DMS 273 (cell line): ENCODE measurements around the gene SOX11.

Experiments used
- DNase-seq: peaks from one replicate; lab custom pipeline; 2025; ENCODE audit not compliant: unreplicated experiment; lab: John Stamatoyannopoulos, UW

SOX11 gene

DNA sequence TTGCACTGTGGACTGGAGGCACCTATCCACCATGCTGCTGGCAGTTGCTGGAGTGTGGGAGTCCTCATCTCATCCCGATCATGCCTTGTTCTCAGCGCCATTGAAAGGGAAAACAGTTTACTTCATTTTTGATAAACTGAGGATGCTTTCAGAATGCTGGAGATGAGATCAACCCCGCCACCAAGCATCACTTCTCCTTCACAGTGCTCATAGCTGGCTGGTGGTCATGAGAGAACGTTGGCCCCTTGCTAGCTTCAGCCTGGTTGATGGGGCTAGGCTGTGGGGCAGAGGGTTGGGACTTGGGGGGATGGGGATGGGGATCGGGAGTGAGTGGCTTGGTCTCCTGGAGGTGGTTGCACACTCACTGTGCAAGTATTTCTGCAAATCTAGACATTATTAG is 30.1 kb downstream of the SOX11 start:
- DNase-seq, result no peak

DNA sequence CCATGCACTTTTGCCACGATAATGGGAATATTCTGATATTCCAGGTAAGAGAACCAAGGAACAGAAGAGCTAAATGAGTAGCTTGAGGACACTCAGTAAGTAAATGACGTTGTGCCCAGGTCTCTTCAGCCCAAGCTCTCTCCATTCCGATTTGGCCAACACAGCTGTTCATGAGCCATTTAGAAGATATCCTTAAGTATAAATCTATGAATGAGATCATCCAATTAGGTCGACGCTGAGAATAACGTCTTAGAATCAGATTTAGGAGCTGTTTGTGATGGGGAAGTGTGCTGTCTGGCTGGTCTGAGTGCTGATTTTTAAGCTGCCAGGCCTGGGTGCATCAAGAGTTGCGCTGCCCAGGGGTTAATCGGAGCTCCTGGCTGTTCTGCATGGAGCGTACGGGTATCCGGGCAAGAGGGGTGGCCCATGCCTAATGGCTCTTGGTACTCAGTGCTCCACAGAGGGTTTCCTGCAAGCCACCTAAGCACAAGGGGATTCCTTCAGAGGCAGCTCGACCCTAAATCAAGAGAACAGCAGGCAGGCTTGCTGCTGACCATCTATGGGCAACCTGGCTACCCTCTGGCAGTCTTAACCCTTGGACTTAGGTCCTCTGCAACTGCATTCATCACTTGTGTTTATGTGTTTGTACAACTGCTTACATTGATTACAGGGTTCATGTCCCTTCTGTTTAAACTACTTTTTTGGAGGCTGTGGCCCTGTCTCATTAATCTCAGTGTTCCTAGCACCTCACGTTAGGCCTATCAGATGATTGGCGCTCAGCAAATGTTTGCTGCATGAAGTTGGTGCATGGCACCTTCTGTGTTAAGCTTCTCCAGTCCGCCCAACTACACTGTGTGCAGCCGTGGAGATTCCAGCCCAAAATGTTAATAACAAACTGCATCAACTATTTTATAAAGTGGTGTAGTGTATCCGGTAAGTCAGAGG is 31.9 kb downstream of the SOX11 start:
- DNase-seq, result no peak

DNA sequence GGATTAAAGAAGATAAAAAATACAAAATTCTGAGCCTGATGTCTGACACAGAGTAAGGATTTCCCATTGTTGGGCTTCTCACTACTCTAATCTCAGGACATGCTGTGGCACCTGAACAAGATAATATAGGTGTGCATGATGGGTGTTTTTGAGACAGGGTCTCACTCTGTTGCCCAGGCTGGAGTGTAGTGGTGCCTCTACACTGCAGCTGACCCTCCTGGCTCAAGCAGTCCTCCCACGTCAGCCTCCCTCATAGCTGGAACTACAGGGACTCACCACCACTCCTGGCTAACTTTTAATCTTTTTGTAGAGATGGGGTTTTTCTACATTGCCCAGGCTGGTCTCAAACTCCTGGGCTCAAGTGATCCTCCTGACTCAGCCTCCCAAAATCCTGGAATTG is 32.9 kb downstream of the SOX11 start:
- DNase-seq, result no peak

DNA sequence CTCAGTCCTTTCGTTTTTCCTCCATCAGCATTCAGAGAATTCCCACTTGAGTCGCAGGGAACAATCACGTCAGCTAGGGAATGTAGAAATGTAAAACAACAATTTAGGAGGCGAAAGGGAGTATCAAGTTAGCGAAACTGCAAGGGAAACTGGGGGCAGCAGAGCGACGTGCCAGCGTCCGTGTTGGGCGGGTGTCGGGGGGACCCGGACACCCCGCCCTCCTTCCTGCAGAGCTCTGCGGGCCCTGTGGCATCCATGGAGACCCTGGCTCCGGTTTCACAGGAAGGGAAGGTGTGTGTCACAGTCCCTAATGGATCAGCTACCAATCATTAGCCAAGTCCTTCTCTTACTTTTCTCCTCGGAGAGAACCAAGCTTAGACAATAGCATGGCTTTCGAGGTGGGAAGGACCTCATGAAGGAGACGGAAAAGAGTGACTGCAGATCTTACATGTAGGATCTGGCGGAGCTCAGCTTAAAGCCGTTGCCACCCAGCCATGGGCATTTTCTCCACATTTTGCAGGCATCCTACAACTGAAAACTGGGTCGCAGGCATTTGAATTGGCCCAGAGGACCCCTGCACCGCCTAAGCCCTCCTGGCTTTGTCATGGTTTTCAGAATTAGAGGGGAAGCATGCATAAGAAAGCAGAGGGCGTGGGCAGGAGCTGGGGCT is 33.7 kb downstream of the SOX11 start:
- no peak for DNase-seq

DNA sequence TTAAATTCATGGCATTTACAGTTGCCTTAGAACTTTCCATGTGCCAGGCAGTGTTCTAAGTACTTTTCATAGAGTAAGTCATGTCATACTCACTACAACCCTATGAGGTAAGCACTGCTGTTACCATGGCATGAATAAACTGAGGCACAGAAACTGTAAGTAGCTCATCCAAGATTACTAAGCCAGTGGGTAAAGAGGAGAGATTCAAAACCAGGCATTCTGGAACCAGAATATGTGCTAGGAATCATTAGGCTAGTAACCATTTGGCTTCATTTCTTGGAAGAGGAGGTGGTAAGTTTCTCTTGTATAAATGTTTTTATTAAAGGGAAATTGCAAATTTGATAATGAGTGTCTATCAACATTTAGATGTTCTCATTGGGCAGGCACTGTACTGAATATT is 35.1 kb downstream of the SOX11 start:
- no peak for DNase-seq

DNA sequence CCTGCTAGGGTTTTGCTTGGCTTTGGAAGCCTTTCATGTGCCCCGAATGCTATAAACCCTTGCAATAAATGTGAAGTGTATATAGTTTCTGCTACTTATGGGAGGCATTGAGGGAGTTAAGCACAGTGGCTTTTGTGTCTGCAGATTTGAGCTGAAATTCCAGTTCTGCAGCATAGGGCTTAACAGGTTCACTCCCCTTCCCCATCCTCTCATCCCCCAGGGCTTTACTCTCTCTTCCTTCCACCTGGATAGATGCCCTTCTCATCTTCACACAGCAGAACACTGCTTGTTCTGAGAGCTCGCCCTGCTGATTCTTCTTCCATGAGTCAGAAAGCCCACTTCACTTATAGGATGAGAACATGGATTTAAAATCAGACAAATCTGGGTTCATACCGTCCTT is 37.2 kb downstream of the SOX11 start:
- DNase-seq, result no peak

DNA sequence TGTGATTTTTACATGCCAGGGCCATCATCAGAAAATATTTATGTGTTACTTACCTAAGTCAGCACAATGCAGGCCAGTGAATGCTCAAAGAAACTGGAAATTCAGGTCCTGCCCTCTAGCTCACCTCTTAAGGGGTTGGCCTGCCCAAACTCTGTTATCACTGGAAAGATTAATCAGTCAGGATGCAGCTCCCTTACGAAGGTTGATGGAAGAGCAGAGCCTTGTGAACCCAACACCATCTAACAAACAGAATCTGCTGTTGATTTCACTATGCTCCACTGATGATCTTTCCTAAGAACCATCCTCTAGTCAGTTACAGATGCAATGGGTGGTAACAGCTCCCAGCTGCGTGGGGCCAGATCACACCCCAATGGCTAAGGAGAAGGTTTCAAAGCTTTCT is 38.2 kb downstream of the SOX11 start:
- DNase-seq, result no peak

DNA sequence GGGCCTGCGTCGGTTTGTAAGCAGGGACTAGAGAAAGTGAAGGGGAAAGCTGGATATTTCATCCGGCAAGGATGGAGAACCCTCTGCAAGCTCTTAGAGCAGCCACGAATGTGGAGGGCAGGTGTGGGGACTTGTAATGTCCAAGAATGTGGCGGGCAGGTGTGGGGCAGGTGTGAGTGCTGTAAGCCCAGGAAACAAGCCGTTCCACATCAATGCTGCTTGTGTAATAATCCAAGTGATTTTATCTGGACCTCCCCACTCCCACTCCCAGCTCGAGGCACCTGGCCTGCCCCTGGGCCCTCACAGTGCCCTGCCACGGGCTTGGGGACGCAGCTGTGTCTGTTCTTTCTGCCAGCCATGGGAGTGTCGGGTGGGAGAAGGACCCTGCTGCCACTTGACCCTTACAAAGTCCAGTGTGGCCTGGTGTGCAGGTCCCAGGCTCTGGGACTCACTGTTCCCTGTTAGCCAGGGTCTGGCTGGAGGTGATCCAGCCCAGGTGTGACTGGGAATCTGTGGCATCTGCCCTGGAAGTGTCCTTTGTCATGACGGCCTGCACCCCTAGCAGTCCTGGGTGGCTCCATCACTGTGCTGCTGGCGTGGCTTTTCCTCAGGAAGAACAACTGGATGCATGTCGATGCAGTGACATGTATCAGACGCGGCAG is 42.8 kb downstream of the SOX11 start:
- no peak for DNase-seq

DNA sequence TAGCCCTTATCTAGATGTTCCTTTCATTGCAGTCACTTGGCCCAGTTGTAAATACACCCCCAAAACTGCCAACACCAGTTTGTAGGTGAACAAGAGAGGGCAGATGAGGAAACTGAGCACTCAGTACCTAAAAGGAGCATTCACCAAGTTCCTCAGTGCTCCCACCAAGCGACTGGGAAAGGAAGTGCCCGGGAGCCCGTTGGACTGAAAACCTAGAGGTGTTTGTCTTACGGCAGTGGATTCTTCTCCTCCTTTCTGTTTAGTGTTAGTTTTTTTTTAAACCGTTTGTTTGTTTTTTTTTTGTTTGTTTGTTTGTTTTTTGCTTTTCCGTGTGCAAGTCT is 43.3 kb downstream of the SOX11 start:
- no peak for DNase-seq

DNA sequence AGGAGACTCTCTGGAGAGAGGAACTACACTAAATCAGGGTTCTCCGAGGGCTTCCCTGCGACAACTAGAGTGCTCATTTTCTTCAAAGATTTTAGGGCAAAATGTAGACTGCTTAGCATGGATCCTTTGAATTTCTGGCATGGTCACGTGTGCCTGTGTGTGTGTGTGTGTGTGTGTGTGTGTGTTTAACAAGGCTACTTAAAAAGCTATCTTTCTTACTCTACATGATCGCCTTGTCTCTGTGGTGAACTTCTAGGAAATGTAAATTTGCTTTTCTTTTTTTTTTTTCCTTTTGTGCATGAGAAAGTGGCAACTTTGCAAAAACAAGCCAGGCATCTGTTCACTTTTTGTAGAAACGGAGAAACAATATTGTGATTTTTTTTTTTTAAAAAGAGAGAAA is 43.9 kb downstream of the SOX11 start:
- no peak for DNase-seq

DNA sequence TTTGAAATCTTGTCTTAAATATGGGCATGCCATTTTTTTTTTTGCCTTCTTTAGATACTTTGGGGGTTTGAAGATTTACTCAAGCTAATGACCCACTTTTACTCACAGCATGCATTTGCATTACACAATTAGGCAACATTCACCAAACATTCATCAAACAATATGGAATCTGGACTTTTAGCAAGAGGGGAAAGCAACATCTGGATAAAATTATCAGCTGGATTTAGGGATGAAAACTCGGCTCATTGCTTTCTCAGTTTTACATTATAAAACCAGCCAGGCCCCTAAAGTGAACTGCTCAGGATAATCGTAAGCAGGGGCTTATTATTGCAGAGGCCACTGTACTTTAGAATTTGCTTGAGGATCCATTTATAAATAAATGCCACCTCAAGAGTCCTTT is 44.7 kb downstream of the SOX11 start:
- no peak for DNase-seq

DNA sequence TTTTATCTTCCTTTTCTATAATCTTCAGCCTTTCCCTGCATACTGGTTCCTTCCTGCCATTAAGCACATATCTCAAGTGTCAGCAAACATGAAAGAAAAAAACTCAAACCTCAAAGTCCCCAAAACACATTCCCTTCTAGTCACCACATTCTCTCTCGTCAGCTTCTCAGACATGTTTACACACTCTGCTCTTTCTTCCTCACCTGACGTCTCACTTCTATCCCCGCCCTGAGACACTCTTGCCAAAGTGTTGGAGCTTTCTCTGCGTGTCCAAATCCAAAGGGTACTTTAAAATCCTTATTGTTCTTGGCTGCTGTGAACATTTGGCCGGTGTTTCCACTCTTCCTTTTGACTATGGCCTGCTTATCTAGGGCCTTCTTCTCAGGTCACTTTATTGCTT is 47.9 kb downstream of the SOX11 start:
- DNase-seq, result no peak

DNA sequence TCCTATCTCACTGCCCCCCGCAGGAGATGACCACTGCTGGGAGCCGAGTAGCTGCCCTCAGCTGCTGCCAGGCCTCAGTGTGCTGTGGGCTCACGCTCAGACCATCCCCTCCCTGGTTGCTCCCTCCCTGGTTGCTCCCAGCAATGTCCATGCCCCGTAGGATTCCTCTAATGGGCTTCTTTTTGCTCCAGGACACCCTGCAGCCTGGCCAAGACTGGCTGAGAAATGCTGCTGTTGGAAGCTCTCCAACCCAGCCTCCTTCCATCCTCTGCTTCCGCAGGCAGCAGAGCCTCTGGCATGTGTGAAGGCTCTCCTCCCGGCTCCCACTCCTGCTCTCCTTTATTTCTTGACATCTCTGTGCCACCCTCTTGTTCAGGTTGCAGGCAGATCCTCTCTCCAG is 48.6 kb downstream of the SOX11 start:
- DNase-seq, result no peak

DNA sequence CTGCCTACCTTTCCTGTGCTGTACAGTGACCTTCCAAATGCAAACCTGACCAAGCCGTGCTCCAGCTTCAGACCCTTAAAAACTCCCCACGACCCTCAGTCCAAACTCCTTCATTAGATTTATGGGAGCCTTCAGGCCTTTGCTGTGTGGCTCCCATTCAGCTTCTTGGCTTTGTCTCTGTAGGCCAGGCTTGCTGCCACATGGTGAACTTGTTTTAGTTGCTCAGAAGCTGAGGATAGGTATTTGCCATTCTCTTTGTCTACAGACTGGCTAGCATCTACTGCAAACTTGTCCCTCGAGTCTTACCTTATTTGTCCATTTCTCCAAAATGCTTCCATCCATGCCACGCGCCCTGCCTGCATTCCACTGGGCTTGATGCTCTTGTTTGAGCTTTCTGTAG is 49.1 kb downstream of the SOX11 start:
- DNase-seq, result no peak

DNA sequence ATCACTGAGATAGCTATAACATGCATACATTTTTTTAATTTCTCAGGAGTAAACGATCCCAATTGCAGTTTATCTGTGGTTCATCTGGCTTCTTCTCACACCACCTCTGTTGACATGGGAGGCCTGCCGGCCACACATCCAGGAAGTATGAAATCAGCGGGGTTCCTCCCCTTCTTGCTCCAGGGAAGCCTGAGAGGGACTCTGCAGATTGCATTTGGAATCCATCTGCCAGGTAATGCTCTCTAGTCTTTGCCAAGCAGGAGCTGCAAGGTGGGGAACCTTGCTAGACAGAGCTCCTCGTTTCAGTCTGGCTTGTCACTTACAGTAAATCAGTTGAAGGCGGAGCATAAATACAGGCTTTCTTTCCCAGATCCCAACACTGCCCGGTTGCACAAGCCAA is 49.9 kb downstream of the SOX11 start:
- no peak for DNase-seq

DNA sequence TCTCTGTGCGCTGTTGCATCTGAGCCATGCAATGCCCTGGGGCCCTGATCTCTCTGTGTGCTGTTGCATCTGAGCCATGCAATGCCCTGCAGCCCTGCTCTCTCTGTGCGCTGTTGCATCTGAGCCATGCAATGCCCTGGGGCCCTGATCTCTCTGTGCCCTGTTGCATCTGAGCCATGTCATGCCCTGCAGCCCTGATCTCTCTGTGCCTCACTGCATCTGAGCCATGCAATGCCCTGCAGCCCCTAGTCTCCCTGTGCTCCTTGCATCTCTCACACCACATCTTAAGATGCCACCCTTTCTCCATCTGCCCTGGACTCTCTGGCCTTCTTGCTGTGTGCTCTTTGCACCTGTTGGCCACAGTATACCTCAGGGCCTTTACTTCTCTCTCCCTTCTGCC is 56.2 kb downstream of the SOX11 start:
- DNase-seq, result no peak

DNA sequence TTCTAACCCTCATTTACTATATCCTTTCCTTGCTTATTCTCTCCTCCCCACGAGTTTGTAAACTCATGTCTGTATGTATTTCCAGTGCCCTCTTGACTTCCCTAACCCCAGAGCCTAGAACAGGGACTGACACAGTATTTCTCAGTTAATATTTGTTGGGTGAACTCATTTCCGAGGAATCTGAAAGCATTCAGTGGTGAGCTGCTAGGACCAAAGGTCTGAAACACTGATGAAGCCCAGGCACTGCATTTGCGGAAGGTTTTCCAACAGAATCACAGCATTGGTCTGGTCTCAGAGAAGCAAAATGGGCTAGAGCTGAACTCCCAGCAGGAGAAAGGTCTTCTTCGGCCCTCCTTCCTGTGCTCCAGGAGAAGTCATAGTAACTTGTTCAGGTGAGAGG is 56.8 kb downstream of the SOX11 start:
- DNase-seq, result no peak

DNA sequence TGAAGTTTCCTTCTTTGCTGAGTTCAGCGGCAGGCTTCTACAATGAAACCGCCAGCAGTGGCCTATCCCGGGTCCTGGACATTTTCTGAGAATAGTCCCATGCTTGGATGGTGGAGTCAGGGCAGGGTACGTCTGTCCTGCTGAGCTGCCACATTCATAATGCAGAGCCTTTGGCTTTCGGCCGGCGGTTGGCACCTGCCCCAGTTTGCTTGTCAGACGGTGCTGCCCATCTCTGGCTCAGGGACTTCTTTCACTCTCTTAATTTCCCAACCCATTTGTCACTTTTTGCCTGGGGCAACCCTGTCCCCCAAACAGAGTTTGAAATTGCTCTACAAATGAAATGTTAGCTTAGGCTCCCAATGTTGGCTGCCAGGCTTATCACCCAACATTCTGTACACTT is 57.2 kb downstream of the SOX11 start:
- no peak for DNase-seq
